ENCODE results near the gene MACROD2.

The MACROD2 gene

DNA sequence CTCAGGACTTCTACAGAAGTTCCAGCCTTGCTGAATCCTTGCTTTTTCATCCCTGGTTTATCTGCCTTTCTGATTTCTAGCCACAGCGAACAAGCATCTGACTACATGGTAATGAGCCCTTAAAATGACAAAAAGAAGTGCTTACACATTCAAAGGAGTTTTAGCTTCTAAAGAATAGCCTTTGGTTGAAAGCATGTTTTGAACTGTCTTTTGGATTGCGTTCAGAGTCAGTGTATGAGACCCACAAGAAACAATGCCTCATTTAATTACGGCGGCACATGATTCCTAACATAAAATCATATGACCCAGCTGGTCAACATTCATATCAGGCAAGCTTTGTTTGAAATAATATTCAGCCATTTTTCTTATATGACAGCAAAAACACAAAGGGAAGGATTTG, 1793.8 kb downstream of the MACROD2 start:
- Histone ChIP-seq H3K36me3 (ENCODE audit: low read length) (no peaks in the 10 kb centered on the region), H3K4me2 (ENCODE audit: low read depth, low read length, poor library complexity, severe bottlenecking) (no peak overlapping the region), H2AFZ (ENCODE audit: low read depth, low read length, severe bottlenecking) (no peak overlapping the region), H3F3A (ENCODE audit: insufficient read depth) (no peaks in the 10 kb centered on the region; the same call in 1 of the 2 replicates), H3K79me2 (ENCODE audit: insufficient read depth, low read length) (no peaks in the 10 kb centered on the region), H3K4me3 (ENCODE audit: insufficient read depth, low read length, poor library complexity, severe bottlenecking) (no peak overlapping the region), H3K9me3 (ENCODE audit: insufficient read depth, low read length) (no peaks in the 10 kb centered on the region), H3K27me3 (ENCODE audit: low read length) (no peaks in the 10 kb centered on the region), H4K20me1 (ENCODE audit: low read depth, low read length) (no peaks in the 10 kb centered on the region), H3K9ac (ENCODE audit: low read length) (no peak overlapping the region), H3K27ac (ENCODE audit: low read depth, low read length) (no peak overlapping the region), H3K9me2 (replicated peaks; ENCODE audit: insufficient read depth, low read length) (no peaks in the 10 kb centered on the region)
- TF ChIP-seq EZH2phosphoT487 (conservative IDR thresholded peaks at IDR 0.05; ENCODE audit: low read length), result no peak
- TF ChIP-seq, protein P1, sequence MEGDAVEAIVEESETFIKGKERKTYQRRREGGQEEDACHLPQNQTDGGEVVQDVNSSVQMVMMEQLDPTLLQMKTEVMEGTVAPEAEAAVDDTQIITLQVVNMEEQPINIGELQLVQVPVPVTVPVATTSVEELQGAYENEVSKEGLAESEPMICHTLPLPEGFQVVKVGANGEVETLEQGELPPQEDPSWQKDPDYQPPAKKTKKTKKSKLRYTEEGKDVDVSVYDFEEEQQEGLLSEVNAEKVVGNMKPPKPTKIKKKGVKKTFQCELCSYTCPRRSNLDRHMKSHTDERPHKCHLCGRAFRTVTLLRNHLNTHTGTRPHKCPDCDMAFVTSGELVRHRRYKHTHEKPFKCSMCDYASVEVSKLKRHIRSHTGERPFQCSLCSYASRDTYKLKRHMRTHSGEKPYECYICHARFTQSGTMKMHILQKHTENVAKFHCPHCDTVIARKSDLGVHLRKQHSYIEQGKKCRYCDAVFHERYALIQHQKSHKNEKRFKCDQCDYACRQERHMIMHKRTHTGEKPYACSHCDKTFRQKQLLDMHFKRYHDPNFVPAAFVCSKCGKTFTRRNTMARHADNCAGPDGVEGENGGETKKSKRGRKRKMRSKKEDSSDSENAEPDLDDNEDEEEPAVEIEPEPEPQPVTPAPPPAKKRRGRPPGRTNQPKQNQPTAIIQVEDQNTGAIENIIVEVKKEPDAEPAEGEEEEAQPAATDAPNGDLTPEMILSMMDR (IDR thresholded peaks at IDR 0.05; ENCODE audit: insufficient read depth, low read length, poor library complexity, severe bottlenecking), result no peak

DNA sequence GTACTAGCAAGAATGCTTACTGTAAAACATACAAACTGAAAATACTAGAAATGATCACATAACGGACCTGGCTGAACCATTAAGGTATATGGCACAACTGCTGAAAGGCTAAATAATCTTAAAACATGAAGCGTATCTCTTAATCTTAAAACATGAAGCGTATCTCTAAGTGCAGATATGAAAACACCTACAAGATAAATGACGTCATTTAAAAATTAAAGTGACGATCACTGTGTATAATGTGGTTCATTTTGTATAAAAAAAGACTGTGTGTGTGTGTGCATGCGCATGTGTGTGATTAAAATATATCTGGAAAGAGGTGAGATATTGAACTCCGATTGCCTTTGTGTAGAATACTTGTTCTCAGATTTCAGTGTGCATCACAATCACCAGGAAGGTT, 1797.5 kb downstream of the MACROD2 start:
- no peaks in the 10 kb centered on the region for H3K36me3 ChIP-seq (ENCODE audit: low read length)

DNA sequence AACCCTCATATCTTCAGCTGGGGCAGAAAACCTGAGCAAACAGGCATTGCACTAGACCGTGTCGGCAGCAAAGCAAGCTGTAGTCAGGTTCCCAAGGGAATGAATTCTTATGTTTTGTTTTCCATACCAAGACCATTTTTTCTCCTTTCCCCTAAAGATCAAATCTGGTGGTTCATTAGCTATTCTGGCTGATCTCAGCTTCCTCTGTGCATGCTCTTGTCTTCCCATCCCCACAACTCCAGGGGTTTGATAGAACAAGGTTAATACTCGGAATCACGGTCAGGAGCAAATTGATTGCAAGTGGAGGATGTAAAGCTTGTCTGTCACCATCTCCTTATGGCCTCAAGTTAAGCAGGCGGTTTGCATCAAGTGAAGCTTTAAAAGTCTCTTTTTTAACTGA, 1799.1 kb downstream of the MACROD2 start:
- H3K9me2 ChIP-seq (replicated peaks; ENCODE audit: insufficient read depth, low read length), result no peaks in the 10 kb centered on the region
- no peaks in the 10 kb centered on the region for H3K9me3 ChIP-seq (ENCODE audit: insufficient read depth, low read length)
- no peaks in the 10 kb centered on the region for H3K79me2 ChIP-seq (ENCODE audit: insufficient read depth, low read length)
- no peak overlapping the region for H3K27ac ChIP-seq (ENCODE audit: low read depth, low read length)
- H3K27me3 ChIP-seq (ENCODE audit: low read length), result no peaks in the 10 kb centered on the region
- H2AFZ ChIP-seq (ENCODE audit: low read depth, low read length, severe bottlenecking), result no peak overlapping the region
- H3K36me3 ChIP-seq (ENCODE audit: low read length), result no peaks in the 10 kb centered on the region
- H3K9ac ChIP-seq (ENCODE audit: low read length), result no peak overlapping the region
- no peak overlapping the region for H3K4me2 ChIP-seq (ENCODE audit: low read depth, low read length, poor library complexity, severe bottlenecking)
- no peak overlapping the region for H3K4me3 ChIP-seq (ENCODE audit: insufficient read depth, low read length, poor library complexity, severe bottlenecking)
- no peaks in the 10 kb centered on the region for H4K20me1 ChIP-seq (ENCODE audit: low read depth, low read length)
- no peak for TF ChIP-seq EZH2phosphoT487 (conservative IDR thresholded peaks at IDR 0.05; ENCODE audit: low read length)
- TF ChIP-seq, protein P1 (IDR thresholded peaks at IDR 0.05; ENCODE audit: insufficient read depth, low read length, poor library complexity, severe bottlenecking), result no peak
- H3F3A ChIP-seq (ENCODE audit: insufficient read depth), result no peaks in the 10 kb centered on the region; the same call in 1 of the 2 replicates

More for the DNA sequence above, 1797.5 kb downstream of the MACROD2 start:
- no peaks in the 10 kb centered on the region for H3K79me2 ChIP-seq (ENCODE audit: insufficient read depth, low read length)
- no peak overlapping the region for H3K27ac ChIP-seq (ENCODE audit: low read depth, low read length)
- H3K4me2 ChIP-seq (ENCODE audit: low read depth, low read length, poor library complexity, severe bottlenecking), result no peak overlapping the region
- H3K9me3 ChIP-seq (ENCODE audit: insufficient read depth, low read length), result no peaks in the 10 kb centered on the region
- H3K27me3 ChIP-seq (ENCODE audit: low read length), result no peaks in the 10 kb centered on the region
- TF ChIP-seq, protein P1 (IDR thresholded peaks at IDR 0.05; ENCODE audit: insufficient read depth, low read length, poor library complexity, severe bottlenecking), result no peak
- TF ChIP-seq EZH2phosphoT487 (conservative IDR thresholded peaks at IDR 0.05; ENCODE audit: low read length), result no peak
- no peak overlapping the region for H3K4me3 ChIP-seq (ENCODE audit: insufficient read depth, low read length, poor library complexity, severe bottlenecking)
- no peaks in the 10 kb centered on the region for H4K20me1 ChIP-seq (ENCODE audit: low read depth, low read length)
- H3F3A ChIP-seq (ENCODE audit: insufficient read depth), result no peaks in the 10 kb centered on the region; the same call in 1 of the 2 replicates
- no peaks in the 10 kb centered on the region for H3K9me2 ChIP-seq (replicated peaks; ENCODE audit: insufficient read depth, low read length)
- no peak overlapping the region for H2AFZ ChIP-seq (ENCODE audit: low read depth, low read length, severe bottlenecking)
- H3K9ac ChIP-seq (ENCODE audit: low read length), result no peak overlapping the region
